ENCODE results near the gene BRK1.
A peak's percentile ranks its signal among the peaks of the same experiment; 100 is the strongest.
"Not testable (repeated sequence)": the region's sequence is repeated elsewhere in the genome, so short reads cannot be mapped to it uniquely, and the experiment has no call there.

The BRK1 gene

DNA sequence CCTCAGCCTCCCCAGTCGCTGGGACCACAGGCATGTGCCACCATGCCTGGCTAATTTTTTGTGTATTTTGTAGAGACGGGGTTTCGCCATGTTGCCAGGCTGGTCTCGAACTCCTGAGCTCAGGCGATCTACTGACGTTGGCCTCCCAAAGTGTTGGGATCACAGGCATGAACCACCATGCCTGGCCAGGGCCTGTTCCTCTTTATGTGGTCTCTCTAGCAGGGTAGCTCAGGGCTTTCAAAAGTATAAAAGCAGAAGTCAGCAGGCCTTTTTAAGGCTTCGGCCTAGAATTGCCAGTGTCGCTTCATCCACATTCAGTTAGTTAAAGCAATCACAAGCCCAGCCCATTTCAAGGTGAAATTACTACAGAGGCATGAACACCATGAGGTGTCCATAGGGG, 33.8 kb downstream of the BRK1 start:
- no peak for DNase-seq

DNA sequence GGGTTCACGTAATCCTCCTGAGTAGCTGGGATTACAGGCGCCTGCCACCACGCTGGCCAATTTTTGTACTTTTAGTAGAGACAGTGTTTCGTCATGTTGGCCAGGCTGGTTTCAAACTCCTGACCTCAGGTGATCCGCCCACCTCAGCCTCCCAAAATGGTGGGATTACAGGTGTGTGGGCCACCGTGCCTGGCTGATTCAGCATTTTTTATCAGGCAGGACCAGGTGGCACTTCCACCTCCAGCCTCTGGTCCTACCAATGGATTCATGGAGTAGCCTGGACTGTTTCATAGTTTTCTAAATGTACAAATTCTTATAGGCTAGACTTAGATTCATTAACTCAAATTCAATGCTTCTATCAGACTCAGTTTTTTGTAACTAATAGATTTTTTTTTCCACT, 35.5 kb downstream of the BRK1 start:
- DNase-seq, result no peak

DNA sequence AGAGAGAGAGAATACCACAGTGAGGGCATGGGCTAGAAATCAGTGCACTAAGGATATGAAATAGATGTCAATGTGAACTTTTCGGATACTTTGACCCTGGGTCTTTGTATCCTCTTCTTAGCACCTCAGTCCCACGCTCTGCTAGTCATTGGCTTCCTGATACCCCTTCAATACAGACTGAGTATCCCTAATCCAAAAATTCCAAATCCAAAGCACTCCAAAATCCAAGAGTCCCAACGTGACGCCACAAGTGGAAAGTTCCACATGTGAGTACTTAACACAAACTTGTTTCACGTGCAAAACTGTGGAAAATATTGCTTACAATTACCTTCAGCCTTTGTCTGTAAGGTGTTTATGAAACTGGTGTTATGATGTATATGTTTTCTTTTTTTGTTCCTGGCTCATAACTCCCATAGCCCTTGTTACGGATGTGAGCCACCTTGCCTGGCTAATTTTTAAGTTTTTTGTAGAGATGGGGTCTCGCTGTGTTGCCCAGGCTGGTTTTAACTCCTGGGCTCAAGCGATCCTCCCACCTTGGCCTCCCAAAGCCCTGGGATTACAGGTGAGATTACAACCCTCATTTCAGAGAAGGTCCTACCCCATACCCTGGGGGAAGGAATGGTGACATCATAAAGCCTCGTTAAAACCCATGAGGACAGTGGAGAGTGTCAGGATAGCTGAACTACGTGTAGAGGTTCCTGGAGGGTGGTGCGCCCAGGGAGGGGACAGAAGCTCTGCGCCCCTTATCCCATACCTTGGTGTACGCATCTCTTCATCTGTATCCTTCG, 39.1 kb downstream of the BRK1 start:
- DNase-seq, result no peak

DNA sequence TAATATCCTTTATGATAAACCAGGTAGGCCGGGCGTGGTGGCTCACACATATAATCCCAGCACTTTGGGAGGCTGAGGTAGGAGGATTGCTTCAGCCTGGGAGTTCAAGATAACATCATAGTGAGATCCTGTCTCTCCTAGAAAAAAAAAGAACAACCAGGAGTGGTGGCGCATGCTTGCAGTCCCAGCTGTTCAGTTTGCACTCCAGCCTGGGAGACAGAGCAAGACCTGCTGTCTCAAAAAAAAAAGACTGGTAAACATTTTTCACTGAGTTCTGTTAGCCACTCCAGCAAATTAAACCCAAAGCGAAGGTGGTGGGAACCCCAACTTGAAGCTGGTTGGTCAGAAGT, 39.6 kb downstream of the BRK1 start:
- no peak for DNase-seq

DNA sequence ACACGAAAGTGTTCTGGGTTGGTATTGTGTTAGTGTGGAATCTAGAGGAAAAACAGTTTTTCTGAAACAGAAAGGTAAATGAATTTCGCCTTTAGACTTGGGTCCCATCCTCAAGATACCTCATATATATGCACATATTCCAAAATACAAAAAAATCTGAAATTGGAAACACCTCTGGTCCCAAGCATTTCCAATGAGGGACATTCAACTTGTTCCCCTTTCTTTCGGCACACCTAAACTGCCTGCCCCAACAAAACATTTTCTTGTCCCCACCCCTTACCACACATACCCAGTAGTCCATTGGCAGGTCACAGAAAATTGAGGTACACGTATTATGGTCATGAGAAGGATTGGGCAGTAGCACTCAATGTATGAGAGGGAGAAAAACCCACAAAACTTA, 40.2 kb downstream of the BRK1 start:
- DNase-seq, result no peak

DNA sequence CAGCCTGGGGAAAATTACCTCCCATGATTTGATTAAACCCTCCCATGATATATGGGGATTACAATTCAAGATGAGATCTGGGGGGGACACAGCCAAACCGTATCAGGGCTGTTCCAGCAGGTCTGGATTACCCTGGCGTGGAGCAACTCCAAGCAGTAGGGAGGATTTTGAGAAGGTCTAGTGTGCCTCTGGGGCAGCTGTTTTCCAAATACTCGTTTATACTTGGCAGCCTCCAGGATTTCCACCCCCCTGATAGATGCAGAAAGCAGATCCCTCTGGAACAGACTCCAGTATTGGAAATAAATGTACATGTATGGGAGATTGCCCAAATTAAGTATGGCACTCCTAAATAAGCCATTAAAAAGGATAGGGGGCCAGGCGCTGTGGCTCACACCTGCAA, 41.6 kb downstream of the BRK1 start:
- DNase-seq, result no peak

DNA sequence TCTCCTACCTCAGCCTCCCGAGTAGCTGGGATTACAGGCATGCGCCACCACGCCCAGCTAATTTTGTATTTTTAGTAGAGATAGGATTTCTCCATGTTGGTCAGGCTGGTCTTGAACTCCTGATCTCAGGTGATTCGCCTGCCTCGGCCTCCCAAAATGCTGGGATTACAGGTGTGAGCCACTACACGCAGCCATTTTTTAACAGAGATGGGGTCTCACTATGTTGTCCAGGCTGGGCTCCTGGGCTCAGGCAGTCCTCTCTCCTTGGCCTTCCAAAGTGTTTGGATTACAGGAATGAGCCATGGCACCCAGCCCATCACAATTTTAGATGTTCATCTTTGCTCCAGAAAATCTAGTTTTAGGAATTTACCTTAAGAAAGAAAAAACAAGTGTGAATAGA, 43.1 kb downstream of the BRK1 start:
- DNase-seq, result not testable (repeated sequence)

DNA sequence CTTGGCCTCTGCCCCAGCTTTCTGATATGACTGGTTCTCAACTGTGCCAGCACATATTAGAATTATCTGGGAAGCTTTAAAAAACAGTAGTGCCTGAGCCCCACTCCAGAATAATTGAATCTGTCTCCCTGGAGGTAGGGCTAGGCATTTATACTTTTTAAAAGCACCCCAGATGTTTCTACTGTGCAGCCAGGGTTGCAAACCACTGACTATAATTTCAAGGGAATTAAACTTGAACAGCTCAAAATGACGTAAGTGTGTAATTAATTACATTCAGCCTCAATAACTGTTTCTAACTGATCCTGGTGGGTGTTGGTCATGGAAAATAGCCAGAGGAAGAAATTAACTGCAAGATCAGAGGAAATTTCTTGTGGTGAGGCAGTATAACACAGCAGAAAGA, 44.9 kb downstream of the BRK1 start:
- no peak for DNase-seq

DNA sequence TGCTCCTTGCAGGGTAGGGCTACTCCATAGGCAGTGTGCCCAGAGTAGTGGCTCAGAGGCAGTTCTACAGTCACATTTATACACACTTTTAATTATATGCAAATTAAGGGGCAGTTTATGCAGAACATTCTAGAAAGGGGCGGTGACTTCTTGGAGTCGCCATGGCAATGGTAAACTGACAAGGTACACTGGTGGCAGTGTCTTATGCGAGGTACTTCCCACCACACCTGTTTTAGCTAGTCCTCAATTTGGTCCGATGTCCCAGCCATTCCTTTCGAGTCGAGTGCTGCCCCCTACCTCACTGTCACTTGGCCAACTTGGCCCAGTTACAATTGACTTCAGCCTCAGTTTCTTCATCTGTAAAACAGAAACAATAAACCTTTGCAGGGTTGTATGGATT, 45.5 kb downstream of the BRK1 start:
- no peak for DNase-seq

DNA sequence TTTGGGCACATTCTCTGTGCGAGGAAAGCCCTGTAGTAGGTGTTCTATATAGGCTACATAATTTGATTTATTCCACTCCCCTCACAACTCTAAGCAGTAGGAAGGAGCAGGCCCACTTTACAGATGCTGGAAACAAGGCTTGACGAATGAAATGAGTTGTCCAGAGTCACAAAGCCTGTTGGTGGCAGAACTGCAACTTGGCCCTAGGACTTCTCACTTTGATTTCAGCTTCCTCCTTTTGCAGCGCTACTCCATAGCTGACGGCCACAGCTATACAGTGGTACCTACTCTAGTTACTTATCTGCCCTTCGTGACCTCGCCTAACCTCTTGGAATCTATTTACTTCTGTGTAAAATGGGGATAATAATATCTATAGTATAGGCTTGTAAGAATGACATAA, 46.7 kb downstream of the BRK1 start:
- DNase-seq, result no peak

DNA sequence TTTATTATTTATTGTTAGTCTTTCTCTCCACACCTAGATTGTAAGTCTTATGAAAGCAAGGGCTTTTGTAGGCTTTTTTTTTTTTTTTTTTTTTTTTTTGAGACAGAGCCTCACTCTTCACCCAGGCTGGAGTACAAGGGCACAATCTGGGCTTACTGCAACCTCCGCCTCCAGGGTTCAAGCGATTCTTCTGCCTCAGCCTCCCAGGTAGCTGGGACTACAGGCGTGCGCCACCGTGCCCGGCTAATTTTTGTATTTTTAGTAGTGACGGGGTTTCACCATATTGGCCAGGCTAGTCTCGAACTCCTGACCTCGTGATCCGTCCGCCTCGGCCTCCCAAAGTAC, 48.7 kb downstream of the BRK1 start:
- DNase-seq, result not testable (repeated sequence)

DNA sequence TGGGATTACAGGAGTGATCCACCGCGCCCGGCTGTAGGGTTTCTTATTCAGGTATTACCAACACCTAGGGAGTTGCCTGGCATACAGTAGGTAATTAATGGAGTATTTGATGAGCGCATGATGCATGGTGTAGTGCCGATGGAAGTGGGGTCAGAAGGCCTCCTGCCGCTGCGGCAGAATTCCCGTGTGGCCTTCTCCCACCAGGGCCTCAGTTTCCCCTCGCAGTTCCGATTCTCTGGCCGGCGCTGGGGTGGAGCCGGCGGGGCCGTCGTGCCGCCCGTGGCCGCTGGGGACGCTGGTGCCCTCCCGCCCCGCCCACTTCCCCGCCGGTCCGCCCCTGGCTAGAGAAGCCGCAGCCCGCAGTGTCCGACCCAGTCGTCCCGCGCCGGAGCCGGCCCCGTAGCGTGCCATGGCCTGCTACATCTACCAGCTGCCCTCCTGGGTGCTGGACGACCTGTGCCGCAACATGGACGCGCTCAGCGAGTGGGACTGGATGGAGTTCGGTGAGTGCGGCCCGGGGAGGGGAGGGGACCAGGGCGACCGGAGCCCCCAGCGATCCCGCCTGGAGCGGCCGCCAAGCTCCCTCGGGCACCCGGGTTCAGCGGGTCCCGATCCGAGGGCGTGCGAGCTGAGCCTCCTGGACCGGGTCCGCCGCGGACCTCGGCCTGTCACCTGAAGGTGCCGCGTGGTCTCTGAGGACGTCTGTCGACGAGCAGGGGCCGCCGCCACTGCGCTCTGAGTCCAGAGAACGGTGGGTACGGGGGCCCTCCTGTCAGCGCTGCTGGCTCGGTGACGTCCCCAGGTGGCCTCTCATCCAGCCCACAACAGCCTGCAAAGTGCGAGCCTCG, 49.3 kb downstream of the BRK1 start, which contains the start of gene IRAK2:
IRAK2 (plus strand) TSS at position 374 of the 848 bp plus-strand sequence; CDS start at position 410, 36 bp downstream.
- DNase-seq, result peak; percentile 46 to 62

DNA sequence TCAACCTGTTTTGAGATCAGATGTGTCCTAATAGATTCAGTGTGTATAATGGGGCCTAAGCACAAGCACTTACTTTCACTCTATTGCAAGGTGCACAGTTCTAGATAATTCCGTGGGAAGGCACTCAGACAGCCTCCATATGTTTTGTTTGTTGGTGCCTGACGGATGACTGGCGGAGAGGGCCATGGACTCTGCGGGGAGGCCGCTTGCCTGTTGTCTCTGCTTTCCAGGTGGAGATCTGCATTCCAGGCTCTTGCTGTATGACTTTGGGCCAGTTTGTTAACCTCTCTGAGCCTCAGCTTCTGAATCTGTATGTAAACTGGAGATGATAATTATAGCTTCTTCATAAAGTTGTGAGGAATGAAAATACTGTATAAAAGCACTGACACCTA, 50.7 kb downstream of the BRK1 start:
- DNase-seq, result no peak

DNA sequence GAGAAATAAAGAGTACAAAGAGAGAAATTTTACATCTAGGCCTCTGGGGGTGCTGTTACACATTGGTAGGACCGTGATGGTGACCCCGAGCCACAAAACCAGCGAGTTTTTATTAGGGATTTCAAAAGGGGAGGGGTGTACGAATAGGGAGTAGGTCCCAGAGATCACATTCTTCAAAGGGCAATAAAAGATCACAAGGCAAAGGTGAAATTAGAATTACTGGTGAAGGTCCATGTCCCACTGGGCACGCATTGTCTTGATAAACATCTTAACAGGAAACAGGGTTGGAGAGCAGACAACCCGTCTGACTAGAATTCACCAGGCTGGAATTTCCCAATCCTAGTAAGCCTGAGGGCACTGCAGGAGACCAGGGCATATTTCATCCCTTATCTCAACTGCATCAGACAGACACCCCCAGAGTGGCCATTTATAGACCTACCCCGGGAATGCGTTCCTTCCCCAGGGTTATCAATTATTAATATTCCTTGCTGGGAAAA, 53.6 kb downstream of the BRK1 start:
- no peak for DNase-seq

DNA sequence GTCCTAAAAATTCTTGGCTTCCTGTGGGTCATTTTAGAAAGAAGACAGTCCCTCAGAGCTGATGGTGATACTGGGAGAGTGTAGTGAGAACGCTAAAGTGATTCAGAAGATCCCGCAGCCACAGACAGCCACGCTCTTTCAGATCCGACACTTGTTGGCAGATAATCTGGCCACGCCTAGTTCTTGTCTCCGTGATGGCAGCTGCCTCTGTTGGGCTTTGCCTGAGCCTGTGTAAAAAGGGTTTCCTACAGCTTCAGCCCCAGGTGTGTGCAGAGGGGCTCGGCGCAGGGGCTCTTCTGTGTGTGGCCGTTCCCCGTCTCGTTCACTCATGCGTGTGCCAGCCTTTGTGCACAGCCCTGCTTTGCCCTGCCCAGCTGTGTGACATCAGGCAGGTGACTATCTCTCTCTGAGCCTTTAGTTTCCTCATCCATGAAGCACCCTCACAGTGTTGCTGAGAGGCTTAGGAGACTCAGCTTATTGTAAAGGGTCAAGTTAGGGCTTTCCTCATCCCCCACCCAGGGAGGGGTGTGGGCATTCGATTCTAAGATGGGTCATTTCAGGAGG, 55.5 kb downstream of the BRK1 start:
- no peak for DNase-seq

DNA sequence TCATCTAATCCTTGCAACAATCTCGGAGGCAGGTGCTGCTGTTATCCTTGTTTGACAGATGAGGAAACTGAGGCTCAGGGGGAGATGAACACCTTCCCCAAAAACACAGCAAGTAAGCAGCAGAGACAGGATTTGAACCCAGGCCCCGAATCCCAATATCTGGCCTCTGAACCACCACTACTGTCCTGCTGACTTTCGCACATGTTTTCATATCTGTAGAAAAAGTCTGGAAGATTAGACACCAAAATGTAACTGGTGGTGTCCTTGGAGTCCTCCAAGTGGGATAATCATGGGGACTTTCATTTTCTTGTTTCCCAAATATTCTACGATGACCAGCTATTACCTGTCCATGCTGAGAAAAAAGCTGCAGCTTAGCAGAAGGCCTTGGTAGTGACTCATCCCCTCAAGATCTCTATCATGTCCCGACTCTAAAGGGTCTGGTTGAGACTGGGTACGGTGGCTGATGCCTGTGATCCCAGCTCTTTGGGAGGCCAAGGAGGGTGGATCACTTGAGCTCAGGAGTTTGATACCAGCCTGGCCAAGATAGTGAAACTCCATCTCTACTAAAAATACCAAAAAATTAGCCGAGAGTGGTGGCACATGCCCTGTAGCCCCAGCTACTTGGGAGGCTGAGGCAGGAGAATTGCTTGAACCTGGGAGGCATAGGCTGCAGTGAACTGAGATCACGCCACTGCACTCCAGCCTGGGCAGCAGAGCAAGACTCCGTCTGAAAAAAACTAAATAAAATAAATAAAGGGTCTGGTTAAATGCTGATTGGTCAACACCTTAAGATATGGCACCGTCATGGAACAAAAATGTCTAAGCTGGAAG, 57.8 kb downstream of the BRK1 start:
- no peak for DNase-seq

DNA sequence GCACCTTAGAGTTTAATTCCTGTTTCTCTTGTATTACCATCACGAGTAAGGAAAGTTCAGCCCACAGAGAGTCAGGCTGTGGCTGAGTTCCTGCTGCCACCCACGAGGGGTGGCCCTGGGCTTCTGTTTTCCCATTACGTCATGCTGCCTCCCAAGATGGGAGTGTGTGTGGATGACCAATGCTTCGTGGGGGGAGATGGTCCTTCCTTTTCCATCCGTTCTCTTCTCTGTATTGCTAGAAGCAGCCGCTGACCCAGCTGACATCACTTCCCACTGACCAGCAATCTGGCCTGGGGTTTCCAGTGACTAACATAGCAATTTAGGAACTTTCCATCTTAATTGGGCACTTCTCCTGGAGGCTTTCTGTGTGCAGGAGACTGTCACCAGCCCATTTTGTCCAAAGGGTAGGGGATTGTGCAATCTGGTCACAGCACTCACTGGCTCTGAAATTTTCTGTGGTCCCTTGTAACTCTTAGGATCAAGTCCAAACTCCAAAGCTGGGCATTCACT, 58.5 kb downstream of the BRK1 start:
- DNase-seq, result no peak

DNA sequence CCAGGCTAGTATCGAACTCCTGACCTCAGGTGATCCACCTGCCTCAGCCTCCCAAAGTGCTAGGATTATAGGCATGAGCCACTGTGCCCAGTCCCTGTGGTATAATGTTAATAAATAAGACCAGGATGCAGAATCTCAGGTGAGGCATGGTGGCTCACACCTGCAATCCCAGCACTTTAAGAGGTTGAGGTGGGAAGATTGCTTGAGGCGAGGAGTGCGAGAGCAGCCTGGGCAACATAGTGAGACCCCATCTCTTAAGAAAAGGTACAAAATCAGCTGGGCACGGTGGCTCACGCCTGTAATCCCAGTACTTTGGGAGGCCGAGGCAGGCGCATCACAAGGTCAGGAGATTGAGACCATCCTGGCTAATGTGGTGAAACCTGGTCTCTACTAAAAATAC, 59.9 kb downstream of the BRK1 start:
- not testable (repeated sequence) for DNase-seq

DNA sequence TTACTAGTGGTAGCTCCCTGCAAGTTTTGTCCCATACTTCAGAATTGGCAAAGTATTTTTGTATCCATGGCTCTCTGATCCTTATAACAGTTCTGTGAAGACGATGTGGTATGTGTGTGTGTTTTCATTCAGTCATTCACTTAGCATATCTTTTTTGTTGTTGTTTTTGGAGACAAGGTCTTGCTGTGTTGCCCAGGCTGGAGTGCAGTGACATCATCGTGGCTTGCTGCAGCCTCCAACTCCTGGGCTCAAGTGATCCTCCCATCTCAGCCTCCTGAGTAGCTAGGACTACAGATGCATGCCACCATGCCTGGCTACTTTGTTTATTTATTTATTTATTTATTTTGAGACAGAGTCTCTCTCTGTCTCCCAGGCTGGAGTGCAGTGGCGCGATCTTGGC, 60.7 kb downstream of the BRK1 start:
- not testable (repeated sequence) for DNase-seq
